Fibroblast of lung (primary cell): ENCODE data around the gene NPHP3.

Experiments
- EZH2 ChIP-seq: IDR thresholded peaks from 2 replicates; pipeline ENCODE4 v1.5.1; 2012; ENCODE audit warnings: low read length, control low read depth, mild to moderate bottlenecking; ENCODE audit errors: missing control alignments
- TF ChIP-seq, protein P1 (sequence below), 2 donors: IDR thresholded peaks in 1 of 2; conservative IDR thresholded peaks in 1 of 2; 1 replicate in 1 of 2; 2 replicates in 1 of 2; pipeline ENCODE4 v1.5.1; 2011 to 2012; ENCODE audit warnings: low read length in 2 of 2, control low read depth in 1 of 2, inconsistent platforms in 1 of 2, low read depth in 1 of 2, mild to moderate bottlenecking in 1 of 2

DNA sequence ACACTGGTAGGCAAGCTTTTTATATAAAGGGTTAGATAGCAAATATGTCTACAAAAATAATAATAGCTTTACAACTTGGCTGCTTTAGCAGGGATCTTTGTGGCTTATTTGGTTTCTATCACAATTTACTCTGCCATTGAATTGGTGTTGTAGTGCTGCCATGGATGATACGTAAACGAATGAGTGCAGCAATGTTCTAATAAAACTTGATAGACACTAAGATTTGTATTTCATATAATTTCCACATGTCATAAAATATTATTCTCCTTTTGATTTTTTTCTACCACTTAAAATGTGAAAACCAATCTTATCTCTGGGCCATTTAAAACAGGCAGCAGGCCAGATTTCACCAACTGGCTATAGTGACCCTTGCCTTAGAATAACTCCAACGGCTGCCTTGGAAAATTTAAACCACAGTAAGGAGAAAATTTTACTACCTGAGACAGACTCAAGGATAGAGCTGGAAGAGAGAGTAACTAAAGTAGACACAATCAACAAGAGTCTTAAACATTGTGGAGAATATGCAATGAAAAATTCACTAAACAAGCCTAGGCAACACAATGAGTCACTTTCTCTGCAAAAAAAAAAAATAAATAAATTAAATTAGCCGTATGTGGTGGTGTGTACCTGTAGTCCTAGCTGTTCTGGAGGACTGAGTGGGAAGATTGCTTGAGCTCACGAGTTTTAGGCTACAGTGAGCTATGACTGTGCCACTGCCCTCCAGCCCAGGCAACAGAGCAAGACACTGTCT, 8.1 kb downstream of the NPHP3 start:
- TF ChIP-seq EZH2, result no peak
- TF ChIP-seq, protein P1, sequence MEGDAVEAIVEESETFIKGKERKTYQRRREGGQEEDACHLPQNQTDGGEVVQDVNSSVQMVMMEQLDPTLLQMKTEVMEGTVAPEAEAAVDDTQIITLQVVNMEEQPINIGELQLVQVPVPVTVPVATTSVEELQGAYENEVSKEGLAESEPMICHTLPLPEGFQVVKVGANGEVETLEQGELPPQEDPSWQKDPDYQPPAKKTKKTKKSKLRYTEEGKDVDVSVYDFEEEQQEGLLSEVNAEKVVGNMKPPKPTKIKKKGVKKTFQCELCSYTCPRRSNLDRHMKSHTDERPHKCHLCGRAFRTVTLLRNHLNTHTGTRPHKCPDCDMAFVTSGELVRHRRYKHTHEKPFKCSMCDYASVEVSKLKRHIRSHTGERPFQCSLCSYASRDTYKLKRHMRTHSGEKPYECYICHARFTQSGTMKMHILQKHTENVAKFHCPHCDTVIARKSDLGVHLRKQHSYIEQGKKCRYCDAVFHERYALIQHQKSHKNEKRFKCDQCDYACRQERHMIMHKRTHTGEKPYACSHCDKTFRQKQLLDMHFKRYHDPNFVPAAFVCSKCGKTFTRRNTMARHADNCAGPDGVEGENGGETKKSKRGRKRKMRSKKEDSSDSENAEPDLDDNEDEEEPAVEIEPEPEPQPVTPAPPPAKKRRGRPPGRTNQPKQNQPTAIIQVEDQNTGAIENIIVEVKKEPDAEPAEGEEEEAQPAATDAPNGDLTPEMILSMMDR (conservative IDR thresholded peaks at IDR 0.05 in 1 of 2, IDR thresholded peaks at IDR 0.05 in 1 of 2; ENCODE audit: low read depth in 1 of 2, low read length in 2 of 2), result no peak
